GM20000 (cell line): ENCODE measurements around the gene KIRREL3.
A peak's percentile ranks its signal among the peaks of the same experiment; 100 is the strongest.

Experiments used
- DNase-seq: peaks from one replicate; pipeline ENCODE4 v3.0.0; 2012; ENCODE audit warnings: low spot score
- CTCF ChIP-seq: IDR thresholded peaks from 2 replicates; pipeline ENCODE4 v1.5.1; 2012; ENCODE audit warnings: mild to moderate bottlenecking, control low read depth; ENCODE audit errors: extremely low read depth, missing control alignments

Gene KIRREL3

GRCh38 chr11:126874831-126875230 lies 125.7 kb downstream of the KIRREL3 start:
- DNase-seq = no peak
- peak; percentile 5 for TF ChIP-seq CTCF

GRCh38 chr11:126874276-126874675 lies 126.3 kb downstream of the KIRREL3 start:
- no peak for DNase-seq
- TF ChIP-seq CTCF = no peak

- no peak for DNase-seq
- no peak for TF ChIP-seq CTCF
Measured at GRCh38 chr11:126871792-126872191, 128.8 kb downstream of the KIRREL3 start.

- no peak for DNase-seq
- no peak for TF ChIP-seq CTCF
Measured at GRCh38 chr11:126870021-126870420, 130.5 kb downstream of the KIRREL3 start.

- no peak for DNase-seq
- no peak for TF ChIP-seq CTCF
Measured at GRCh38 chr11:126868741-126869140, 131.8 kb downstream of the KIRREL3 start.

- DNase-seq = no peak
- TF ChIP-seq CTCF = no peak
Measured at GRCh38 chr11:126864934-126865333, 135.6 kb downstream of the KIRREL3 start.

- TF ChIP-seq CTCF = no peak
- no peak for DNase-seq
Measured at GRCh38 chr11:126863294-126863997, 137.1 kb downstream of the KIRREL3 start.
